Dermis blood vessel endothelial cell (primary cell): ENCODE measurements around the gene MCCC1. TPM values are rescaled to one million over a fixed set of nuclear protein-coding genes. Genes with fewer than 3 reads are reported as not detected.
"Not testable (repeated sequence)": the region's sequence is repeated elsewhere in the genome, so short reads cannot be mapped to it uniquely, and the experiment has no call there.

ENCODE experiments used
- DNase-seq: peaks from one replicate; pipeline ENCODE4 v3.0.0; 2010
- total RNA-seq: library from RNA; depleted of rRNA; stranded (reverse); fragments of >200 nt; gene quantifications from 2 replicates; pipeline ENCODE4 v1.2.3, GENCODE V29; 2014

MCCC1 gene
- total RNA-seq: 24.5 and 33.6 TPM in 2 replicates

DNA sequence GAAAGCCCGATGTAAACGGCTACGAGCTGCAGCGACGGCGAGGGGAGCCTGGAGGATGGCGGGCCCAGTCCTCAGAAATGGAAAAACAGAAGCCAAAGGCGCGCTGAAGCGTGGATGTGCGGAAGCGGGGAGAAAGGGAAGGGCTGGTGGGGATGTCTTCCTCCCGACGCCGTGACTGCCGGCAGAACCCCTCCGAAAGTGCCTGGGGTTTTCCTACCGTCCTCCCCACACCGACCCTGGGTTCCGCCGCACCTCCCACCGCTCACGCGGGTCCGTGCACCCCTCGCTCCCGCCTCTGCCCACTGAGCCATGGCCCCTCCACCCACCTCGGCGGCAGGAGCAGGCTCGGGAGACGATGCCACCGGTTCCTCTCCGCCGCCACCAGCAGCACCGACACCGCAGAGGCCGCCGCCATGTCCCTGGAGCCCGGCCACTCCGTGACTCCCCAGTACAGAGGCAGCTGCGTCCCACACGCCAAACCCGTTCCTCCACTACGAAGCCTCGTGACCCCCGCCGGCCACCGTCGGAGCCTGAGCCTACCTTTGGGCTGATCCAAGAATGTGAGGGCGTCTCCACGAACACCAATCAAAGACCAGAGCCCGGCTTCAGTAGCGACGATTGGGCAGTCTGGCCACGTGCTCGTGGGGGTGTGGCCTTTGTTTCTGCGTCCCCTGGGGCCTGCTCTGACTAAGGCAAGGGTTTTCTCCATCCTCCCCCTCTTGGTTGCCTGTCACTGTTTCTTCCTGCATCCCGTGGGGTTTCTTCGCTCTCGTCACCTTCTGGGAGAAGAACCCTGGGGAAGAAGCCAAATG lies at the start of gene MCCC1:
Gene MCCC1, minus strand, starts transcription at position 471 of the 812 bp plus-strand sequence. Its CDS starts 56 bp downstream, at position 415.
- DNase-seq: peak; percentile 100

DNA sequence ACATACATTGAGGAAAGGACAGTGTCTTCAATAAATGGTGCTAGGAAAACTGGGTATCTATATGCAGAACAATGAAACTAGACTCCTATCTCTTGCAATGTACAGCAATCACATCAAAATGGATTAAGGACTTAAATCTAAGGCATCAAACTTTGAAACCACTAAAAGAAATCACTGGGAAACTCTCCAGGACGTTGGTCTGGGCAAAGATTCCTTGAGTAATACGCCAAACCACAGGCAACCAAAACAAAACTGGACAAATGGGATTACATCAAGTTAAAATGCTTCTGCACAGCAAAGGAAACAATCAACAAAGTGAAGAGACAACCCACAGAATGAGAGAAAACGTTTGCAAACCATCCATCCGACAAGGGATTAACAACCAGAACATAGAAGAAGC lies 48.8 kb upstream of the MCCC1 start:
- no peak for DNase-seq

DNA sequence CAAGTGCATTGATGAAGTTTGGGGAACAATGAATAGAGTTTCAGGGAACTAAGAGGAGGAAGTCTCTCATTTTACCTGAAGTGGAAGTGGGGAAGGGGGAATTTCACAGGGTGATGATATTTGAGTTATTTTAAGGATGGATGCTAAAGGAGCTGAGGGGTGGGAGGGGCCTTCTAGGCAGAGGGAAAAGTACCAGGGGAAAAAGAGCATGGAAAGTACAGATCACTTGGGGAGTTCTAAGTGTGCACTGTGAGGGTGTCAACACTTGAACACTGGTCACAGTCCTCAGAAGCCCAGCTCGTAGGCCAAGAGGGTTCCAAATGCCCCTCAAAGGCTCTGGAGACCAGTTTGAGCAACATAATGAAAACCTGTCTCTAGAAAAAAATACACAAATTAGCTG lies 45.1 kb upstream of the MCCC1 start:
- no peak for DNase-seq

DNA sequence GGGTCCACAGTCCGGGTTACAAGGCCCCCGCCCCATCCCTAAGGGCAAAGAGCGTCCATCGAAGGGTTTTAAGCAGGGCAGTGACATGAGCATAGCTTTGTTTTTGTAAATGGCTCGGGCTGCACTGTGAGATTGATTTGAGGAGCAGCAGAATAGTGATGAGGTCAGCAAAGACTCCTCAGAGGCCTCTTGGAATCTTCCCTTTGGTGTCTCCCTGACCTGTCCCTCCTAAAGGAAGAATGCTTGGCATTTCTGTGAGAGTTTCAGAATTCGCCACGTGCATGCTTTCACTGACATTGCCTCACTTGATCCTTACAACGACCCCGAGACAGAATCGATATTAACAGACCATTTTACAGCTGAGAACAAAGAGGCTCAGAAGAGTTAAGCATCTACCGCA lies 42.9 kb upstream of the MCCC1 start:
- DNase-seq: no peak

DNA sequence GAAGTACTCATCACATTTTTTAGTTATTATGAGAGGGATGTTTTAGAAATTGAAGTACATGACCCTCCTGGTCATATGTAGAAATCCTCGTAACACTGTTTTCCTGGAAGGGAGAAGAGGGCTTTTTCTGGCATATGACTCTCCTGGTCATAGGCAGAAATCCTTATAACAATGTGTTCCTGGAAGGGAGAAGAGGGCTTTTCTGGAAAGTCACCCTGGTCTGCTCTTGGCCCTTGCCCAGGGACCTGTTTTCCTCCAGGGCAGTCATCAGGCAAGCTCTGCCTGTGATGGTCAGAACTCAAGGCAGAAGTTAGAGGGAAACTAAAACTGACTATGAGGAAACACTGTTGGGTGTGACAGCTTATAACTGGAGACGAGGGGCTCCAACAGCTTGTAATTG lies 35.5 kb upstream of the MCCC1 start:
- DNase-seq: no peak

DNA sequence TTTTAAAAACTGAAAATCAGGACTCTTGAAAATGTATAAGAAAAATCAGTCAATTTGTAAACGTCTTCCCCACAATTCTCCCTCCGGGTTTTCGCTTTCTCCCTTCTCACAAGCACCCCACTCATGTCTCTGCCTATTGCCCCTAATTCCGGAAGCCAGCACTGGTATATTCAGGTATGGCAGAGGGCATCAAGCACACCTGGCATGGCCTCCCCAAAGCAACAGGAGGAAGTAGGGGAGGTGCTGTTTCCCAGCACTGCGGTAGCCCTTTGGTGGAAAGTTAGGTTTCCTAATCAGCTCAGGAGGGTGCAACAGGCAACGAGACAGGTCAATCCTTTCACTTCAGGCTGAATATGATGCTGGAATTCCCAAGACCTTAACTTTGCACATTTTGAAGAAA lies 33.1 kb upstream of the MCCC1 start:
- DNase-seq: peak; percentile 21

DNA sequence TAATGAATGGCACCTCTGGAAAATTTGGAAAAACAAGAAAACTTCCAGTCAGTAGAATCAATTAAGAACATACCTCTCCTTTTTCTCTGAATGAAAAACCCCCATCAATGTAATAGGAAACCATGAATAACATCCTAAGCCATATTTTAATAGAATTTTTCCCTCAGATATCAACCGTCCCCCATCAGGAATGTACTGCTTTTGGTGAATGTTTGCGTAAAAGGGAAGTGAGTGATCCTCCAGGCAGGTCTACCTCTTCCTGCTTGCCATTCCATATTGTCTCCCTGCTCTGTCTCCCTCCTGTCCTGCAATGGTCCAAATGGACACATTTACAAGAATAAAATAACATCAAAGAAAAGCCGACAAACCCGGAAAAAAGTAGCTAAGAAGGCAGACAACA lies 32.4 kb upstream of the MCCC1 start:
- DNase-seq: peak; percentile 92

DNA sequence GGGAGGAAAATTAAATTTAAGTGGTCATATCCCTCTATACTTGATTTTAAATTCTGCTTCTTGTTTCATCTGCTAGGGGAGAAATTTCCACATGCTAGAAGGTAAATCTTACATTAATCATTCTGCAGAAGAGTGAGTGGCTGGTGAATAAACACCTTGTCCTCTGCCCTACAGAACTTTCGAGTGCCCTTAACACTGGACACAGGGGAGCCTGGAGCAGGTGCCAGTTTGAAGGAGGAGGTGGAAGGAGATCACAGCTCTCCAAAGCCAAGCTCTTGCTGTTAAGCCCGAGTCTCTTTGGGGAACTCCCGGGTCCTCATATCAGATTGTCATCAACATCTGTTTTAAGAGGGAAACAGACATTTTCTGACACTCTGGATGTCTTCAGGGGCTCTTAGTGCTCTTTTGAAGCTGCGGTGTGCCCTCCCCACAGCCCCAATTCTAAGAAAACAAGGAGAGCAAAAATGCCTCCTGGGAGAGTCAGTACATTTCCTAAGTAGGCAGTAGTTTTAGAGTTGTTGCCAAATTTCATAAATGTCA lies 32.0 kb upstream of the MCCC1 start:
- peak; percentile 40 for DNase-seq

DNA sequence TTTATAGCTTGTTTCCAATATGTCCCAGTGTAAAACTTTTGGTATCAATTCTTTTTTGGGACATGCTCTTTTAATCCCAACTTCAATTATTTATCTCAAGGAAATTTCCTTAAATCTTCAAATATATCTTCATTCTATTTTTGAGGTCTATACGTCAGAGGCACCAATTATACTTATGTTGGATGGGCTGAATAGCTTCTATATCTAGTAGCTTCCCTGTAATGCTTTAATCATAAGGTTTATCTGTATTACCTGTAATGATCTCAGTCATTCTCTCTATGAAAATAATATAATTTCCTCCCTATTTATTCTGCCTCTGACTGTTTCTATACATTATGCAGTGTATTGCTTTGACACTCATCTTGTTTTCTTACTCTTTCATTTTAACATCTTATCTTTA lies 29.9 kb upstream of the MCCC1 start:
- DNase-seq: no peak

DNA sequence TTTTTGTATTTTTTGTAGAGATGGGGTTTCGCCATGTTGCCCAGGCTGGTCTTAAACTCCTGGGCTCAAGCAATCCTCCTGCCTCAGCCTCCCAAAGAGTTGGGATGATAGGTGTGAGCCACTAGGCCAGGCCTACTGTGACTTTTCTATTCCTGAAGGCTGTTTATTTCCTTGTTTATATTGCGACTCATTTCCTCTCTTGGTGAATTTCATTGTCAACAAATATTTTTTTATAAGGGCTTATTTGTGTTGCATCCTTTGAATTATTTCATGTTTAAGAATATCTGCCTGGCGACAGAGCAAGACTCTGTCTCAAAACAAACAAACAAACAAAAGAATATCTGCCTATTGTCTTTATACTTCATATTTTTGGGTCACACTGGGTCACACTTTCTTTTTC lies 29.4 kb upstream of the MCCC1 start:
- DNase-seq: no peak

DNA sequence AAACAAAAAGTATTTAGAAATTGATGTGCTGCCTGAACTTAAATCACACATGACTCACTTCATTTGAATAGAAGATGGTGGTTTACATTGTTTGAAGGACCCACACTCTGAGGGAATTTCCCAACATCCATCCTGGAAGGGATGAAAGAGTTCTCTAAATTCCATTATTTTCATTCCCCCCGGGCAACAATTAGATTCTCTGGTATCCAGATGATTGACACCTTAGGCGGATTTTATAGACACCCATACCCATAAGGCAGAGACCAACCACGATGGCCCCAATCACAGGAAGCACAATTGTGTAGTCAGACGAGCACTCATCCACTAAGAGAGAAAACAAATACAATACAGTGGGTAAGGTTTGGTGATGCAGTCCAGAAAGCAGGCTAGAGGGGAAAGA lies 24.6 kb upstream of the MCCC1 start:
- peak; percentile 65 for DNase-seq

DNA sequence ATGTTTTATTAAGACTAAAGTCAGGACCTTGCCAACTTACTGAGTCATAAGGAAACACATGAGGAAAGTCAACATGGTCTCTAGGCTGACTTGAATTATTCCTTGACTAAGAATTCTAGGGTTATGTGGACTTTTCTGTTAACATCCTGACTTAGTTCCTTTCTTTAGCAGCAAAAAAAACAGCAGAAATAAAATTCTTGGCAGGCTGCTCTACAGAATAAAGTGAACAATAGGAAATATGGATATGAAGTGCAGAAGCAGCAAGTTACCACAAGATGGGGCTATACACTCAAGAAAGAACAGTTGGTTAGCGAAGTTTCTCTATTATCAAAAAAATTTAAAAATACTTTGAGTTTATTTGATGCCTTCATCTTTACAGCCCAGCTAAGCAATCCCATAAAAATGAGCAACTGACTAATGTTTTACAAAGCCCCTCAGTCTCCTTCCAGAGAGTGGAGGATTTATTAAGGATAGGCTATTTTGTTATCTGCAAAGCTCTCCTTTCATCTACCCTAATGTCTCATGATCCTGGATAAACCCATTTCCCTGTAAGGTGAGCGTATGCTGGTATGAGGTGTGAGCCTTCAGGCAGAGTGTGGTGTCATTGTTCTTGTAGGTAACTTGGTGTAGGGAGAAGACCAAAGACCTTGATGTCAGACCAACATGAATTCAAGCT lies 23.1 kb upstream of the MCCC1 start:
- DNase-seq: peak; percentile 90

DNA sequence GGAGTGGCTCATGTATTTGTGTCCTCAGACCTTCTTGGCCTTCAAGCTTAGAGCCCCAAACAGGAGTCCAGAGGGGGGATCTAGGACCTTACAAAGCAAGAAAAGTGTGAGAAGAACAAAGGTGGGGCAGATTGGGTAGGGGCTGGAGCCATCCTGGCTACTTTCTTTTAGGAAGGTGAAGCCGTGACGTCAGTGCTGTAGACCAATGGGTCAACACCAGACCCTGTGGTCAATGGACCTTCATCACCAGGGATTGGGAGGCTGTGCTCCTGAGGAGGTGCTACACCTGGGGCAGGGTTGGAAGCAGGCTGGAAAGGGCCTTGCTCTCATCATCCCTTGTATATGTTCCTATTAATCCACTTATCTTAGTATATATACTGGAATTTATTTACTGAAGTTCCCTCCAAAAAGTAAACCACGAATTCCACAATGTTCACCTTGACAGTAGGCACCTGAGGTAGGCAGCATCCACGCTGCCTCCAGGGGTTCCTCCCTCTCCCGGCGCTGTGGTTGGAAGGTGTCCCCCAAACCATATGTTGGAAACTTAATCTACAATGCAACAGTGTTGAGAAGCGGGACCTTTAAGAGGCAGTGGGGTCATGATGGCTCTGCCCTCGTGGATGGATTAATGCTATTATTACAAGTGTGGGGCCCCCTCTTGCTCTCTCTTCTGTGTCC lies 21.4 kb upstream of the MCCC1 start:
- no peak for DNase-seq

DNA sequence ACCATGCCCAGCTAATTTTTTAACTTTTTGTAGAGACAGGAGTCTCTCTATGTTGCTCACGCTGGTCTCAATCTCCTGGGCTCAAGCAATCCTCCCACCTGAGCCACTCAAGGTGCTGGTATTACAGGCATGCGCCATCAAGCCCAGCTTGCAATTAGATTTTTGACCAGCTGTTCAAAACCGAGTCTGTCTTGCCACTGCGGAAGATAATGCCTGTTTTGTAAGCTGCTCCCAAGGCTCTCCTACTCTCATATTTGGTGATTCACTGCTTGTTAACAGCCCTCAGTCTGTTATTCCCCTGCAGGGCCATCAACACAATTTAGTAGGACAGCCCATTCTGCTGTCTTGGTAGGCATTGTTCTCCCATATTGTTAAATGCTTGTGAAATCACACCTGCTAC lies 17.8 kb upstream of the MCCC1 start:
- DNase-seq: no peak

DNA sequence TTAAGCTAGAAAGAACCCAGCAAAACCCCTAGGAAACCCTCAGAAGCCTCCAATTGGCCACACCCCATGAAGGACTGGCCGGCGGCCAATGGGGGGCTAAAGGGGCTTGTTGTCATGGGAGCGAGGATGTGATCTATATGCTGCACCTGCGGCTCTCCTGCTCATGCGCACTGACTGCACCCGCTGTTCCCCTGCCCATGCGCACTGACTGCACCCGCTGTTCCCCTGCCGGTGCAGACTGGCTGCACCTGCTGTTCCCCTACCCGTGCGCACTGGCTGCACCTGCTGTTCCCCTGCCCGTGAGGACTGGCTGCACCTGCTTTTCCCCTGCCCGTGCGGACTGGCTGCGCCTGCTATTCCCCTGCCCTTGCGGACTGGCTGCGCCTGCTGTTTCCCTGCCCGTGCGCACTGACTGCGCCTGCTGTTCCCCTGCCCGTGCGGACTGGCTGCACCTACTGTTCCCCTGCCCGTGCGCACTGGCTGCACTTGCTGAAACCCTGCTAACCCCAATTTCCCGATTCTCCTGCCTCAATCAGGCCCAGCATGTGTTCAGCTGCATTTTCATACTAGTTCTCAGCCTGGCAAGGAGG lies 16.8 kb upstream of the MCCC1 start:
- DNase-seq: peak; percentile 58

DNA sequence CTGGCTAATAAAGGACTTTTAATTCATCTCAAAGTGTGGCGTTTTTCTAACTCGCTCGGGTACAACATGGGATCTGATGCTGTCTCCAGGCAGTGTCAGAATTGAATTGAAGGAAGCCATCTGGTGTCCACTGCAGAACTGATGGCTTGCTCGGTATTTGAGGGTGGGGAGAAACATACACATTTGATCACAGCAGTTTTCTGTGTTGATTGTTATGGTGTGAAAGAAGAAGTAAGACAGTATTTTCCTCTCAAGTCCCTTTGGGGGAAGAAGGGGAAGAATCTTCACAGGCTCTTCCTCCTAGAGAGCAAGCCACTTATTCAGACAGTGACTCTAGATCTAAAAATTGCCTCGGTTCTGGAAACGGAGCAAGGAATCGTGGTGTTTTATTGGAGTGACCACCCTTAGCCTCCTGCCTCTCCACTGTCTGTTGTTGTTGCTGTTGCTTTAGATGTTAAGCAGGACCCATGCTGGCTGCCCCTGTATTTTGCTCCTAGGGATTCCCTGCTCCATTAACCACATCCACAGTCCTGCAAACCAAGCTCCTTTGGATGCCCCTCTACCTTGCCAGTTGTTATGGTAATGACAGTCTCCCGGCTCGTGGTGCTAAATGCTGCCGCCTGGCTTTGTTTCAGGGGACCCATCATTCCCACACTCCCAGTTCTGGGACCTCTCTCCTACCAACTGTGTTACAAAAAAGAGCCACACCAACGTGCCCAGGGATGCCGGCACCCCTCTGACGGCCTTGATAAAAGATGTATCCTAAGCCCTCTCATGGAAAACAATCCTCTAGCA lies 15.3 kb upstream of the MCCC1 start:
- DNase-seq: no peak

DNA sequence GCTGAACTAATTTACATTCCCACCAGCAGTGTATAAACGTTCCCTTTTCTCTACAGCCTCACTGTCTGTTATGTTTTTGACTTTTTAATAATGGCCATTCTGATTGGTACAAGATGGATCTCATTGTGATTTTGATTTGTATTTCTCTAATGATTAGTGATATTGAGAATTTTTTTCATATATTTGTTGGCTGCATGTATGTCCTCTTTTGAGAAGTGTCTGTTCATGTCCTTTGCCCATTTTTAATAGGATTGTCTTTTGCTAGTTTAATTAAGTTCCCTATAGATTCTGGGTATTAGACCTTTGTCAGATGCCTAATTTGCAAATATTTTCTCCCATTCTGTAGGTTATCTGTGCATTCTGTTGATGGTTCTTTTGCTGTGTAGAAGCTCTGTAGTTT lies 10.6 kb upstream of the MCCC1 start:
- not testable (repeated sequence) for DNase-seq

DNA sequence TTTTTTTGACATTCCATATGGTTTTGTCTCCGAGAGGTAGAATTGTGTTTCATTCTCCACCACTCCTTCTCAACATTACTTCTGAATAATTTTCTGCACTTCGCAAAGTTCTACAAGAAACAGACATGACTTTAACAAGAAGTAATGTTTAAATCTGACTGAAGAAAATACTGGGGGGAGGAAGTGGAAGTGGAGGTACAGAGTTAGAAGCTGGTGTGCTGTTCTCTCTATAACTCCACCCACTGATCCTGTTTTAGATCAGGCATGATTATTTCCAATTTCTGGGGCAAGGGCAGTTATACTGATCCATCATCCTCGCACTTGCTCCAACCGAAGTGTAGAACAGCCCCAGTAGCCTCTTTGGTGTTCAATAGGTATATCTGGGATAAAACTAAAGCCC lies 9.2 kb upstream of the MCCC1 start:
- DNase-seq: no peak

DNA sequence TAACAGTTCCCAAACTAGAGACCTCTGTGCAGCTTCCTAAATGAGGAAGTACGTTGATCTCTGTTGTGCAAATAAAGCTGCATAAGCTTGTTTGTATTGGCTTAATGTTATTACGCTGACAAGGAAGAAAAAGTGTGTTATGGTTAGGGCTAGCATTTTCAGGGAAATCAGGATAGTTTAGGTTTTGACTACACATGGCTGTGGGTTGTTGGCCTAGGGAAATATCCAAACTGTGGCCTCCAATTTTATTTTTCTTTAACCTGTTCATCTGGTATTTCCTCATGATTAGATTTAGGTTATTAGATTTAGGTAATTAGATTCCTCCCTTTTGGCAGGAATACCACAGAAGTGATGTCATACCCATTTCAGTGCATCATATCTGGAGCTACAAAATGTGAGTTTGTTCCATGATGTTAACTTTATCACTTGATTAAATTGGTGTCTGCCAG lies 8.7 kb upstream of the MCCC1 start:
- no peak for DNase-seq

DNA sequence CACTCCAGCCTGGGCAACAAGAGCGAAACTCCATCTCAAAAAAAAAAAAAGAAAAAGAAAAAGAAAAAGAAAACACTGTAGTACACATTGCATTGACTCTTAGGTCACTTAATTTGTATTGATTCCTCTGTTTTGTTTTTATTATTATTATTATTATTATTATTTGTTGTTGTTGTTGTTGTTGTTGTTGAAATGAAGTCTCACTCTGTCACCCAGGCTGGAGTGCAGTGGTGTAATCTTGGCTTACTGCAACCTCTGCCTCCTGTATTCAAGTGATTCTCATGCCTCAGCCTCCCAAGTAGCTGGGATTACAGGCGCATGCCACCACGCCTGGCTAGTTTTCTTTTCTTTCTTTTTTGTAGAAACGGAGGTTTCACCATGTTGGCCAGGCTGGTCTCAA lies 8.1 kb upstream of the MCCC1 start:
- DNase-seq: not testable (repeated sequence)

DNA sequence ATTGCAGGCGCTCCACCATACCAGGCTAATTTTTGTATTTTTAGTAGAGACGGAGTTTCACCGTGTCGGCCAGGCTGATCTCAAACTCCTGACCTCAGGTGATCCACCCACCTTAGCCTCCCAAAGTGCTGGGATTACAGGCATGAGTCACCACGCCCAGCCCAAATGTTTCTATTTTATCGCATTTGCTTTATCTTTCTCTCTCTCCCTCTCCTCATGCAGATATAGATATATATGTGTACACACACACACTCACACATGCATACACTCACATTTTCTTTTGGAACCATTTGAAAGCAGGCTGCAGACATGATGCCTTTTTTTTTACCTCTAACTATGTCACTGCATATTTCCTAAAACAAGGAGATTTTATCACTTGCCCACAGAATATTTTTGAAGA lies 7.3 kb upstream of the MCCC1 start:
- no peak for DNase-seq

DNA sequence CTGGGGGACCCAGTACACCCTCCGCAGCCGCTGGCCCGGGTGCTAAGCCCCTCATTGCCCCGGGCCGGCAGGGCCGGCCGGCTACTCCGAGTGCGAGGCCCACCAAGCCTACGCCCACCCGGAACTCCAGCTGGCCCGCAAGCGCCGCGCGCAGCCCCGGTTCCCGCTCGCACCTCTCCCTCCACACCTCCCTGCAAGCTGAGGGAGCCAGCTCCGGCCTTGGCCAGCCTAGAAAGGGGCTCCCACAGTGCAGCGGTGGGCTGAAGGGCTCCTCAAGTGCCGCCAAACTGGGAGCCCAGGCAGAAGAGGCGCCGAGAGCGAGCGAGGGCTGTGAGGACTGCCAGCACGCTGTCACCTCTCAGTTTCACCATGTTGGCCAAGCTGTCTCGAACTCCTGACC lies 4.7 kb upstream of the MCCC1 start:
- not testable (repeated sequence) for DNase-seq
